GM21526 (cell line): ENCODE results near the gene CEACAM19.
"Not testable (repeated sequence)": the region's sequence is repeated elsewhere in the genome, so short reads cannot be mapped to it uniquely, and the experiment has no call there.

Experiments used
- ATAC-seq: cut with Tn5 transposase; IDR thresholded peaks from one replicate; pipeline ENCODE4 v1.9.1; 2021; ENCODE audit warnings: moderate library complexity; ENCODE audit not compliant: unreplicated experiment, low FRiP score

The CEACAM19 gene, protein sequence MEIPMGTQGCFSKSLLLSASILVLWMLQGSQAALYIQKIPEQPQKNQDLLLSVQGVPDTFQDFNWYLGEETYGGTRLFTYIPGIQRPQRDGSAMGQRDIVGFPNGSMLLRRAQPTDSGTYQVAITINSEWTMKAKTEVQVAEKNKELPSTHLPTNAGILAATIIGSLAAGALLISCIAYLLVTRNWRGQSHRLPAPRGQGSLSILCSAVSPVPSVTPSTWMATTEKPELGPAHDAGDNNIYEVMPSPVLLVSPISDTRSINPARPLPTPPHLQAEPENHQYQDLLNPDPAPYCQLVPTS

DNA sequence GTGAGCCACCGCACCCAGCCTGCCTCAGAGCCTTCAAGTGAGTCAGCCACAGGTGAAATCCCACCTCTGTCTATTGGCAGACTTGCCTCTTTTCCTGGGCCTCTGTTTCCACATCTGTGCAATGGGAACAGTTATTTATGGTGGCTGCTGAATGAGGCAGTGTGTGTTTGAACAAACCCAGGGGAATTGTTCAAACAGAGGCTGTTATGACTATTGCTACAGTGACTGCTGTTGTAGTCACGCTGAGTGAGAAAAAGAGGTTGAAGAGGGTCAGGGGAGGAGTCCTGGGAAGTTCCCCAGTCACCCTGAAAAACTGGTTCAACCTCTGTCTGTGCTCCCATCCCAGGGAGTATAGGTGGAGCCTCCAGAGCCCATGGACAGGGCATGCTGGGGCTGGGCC is at the start of gene CEACAM19:
Gene CEACAM19, plus strand, starts transcription at position 83 of the 400 bp plus-strand sequence. CDS start 450 bp downstream, outside the sequence.
- no peak for ATAC-seq

DNA sequence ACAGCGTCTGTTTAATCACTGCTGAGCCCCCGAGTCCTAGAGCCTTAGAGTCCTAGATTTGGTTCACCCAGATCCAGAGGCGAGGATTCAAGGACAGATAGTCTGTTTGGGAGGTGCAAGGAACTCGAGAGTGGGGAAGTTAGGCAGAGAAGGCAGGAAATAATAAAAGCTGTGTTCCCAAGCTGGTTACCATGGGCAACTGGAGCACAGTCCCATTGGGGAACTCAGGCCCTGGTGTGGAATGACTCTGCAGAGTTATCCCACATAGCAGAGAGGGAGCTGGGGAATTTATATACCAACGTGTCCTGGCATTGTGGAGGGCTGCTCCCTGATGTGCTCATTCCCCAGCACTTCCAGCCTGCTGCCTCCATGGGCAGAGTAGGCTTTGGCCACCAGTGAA is 48.2 kb upstream of the CEACAM19 start:
- no peak for ATAC-seq

DNA sequence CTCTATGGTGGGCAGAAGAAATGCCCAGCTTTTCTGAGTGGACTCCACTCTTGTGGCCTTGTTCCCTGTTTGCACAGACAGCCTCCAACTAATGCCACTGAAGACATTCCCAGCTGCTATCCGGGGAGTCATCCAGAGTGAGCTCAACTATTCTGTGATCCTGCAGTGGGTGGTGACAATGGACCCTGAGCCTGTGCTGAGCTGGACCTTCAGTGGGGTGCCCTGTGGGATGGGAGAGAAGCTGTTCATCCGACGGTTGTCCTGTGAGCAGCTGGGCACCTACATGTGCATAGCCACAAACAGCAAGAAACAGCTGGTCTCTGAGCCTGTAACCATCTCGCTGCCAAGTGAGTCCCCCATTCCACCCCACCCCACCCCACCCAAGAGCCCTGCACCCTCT is 47.7 kb upstream of the CEACAM19 start:
- ATAC-seq: no peak

DNA sequence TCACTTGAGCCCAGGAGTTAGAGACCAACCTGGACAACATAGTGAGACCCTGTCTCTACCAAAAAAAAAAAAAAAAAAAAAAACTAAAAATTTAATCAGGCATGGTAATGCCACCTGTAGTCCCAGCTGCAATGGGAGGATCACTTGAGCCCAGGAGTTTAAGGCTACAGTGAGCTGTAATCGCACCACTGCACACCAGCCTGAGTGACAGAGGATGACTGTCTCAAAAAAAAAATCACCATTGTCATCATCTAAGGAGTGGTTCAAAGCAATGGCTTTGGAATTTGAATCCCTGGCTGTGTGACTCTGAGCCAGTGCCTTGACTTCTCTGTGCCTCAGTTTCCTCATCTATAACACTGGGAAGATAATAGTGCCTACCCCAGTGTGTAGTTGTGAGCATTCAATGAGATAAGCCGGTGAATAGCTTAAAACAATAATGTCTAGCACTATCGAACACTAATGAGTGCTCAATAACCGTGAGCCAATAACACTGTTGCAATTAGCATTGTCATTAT is 46.4 kb upstream of the CEACAM19 start:
- no peak for ATAC-seq

DNA sequence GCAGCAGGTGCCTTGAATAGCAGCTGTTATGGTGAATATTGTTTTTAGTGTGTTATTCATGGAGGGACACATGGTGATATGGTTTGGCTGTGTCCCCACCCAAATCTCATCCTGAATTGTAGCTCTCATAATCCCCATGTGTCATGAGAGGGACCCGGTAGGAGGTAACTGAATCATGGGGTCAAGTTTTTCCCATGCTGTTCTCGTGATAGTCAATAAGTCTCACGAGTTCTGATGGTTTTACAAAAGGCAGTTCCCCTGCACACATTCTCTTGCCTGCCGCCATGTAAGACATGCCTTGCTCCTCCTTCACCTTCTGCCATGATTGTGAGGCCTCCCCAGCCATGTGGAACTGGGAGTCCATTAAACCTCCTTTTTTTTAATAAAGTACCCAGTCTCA is 45.6 kb upstream of the CEACAM19 start:
- ATAC-seq: not testable (repeated sequence)

DNA sequence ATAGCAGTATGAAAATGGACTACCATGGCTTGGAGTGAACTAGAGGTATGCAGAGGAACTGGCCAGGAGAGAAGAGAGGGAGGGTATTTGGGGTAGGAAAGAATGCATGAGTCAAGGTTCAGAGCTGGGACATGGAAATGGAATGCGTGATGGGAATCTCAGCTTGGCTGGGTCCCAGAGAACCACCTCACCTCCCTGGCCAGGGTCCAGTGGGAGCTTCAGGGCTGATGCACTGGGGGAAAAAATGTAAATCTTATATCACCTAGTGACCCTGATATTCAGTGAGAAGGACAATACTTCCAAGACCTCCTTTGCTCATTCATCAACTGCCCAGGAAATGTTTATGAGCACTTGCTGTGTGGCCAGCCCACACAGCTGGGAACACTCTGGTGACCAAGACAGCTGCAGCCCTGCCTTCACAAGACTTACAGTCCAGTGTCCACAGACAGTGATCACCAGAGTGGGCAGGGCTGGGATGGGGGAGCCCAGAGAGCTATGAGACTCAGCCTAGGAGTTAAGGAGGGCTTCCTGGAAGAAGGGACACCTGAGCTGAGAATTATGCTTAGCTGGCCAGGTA is 45.1 kb upstream of the CEACAM19 start:
- ATAC-seq: no peak

DNA sequence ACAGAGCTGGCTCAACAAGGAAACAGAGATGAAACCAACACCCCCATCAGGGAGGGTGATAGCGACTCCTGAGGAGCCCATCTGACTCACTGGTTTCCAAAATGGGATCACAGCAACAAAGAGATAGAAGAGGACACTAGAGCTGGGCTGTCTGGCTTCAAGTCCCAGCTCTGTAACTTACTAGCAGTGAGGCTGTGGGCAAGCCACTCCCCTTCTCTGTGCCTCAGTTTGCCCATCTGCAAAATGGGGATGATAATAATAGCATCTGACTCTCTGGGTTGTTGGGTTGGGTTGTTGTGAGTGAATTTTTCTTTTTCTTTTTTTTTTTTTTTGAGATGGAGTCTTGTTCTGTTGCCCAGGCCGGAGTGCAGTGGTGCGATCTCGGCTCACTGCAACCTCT is 43.7 kb upstream of the CEACAM19 start:
- no peak for ATAC-seq

DNA sequence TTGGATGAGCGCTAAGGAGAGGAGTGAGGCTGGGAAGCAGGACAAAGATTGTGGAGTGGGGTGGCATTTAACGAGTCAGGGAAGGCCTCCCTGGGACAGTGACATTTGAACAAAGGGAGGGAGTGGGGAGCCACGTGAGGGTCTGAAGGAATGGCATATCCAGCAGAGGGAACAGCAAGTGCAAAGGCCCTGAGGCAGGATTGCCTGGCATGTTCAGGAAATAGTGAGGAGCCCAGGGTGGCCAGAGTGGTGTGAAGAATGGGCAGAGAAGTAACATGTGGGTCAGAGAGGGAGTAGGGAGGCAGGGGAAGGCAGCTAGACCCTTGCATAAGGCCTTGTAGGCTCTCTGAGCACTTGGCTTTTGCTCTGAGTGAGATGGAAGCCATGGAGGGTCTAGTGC is 42.5 kb upstream of the CEACAM19 start:
- no peak for ATAC-seq

DNA sequence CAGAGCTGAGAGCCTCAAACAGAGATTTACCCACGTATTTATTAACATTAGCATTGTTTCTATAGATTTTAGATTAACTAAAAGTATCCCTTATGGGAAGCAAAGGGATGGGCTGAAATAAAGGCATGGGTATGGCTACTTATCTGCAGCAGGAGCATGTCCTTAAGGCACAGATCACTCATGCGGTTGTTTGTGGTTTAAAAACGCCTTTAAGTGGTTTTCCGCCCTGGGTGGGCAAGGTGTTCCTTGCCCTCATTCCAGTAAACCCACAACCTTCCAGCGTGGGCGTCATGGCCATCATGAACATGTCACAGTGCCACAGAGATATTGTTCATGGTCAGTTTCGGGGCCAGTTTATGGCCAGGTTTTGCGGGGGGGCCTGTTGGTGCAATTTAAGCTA is 39.7 kb upstream of the CEACAM19 start:
- ATAC-seq: not testable (repeated sequence)

DNA sequence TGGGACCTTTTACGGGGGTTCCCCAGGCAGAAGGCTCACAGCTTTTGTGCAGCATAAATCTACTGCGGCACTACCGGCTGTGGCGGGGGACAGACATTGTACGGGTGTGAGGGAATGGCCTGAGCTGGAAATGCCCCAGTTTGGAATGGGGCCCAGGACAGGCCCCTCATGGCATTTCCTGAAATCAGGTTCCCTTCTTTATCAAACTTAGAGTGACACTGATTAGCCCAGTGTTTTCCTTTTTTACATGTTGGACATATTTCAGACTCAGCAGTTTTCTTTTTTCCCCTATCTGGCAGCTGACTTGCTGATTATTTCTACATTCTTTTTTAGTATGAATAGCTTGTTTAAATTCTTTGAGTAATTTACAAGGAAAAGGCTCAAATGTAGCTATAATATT is 37.2 kb upstream of the CEACAM19 start:
- ATAC-seq: not testable (repeated sequence)

DNA sequence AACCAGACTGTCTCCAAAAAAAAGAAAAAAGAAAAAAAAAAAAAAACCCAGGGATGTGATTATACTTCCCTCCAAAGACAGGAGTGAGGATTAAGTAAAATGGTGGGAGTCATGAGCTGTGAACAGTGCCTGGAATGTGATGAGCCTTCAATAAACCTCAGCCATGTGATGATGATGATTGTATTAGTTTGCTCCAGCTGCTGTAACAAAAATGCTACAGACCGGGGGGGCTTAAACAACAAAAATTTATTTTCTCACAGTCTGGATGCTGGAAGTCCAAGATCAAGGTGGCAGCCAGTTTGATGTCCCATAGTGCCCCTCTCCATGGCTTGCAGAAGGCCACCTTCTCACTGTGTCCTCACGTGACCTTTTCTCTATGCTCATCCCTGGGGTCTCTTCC is 36.5 kb upstream of the CEACAM19 start:
- ATAC-seq: no peak

DNA sequence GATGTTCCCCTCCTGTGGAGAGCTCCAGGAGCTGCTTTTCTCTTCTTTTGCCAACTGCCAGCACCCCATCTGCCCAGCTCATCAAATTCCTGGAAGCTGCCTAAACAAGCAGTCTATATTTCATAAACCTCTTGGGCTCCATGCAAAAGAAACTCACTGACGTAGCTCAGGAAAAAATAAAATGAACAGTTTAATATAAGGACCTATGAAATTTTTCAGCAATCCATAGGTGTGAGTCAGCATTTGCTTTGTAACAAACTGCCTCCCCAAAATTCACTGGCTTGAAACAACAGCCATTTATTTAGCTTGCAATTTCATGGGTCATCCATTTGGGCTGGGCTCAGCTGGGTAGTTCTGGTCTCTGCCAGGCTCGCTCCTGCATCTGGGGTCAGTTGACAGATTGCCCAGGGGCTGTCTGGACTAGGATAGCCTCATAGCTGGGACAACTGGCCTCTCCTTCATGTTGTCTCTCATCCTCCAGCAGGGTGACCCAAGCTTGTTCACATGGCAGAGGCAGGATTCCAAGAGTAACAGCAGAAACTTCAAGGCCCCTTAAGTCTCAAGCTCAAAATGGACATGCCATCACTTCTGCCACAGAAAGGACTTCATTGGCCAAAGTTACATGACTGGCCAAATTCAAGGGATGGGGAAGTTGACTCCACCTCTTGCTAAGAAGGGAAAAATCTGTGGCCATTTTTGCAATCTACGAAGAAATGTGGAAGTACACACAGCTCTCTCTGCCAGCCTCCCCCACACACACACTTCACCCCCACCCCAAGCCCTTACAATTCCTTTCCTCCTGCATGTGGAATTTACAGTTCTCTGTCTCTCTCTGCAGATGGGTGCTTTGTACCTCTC is 35.5 kb upstream of the CEACAM19 start:
- no peak for ATAC-seq

DNA sequence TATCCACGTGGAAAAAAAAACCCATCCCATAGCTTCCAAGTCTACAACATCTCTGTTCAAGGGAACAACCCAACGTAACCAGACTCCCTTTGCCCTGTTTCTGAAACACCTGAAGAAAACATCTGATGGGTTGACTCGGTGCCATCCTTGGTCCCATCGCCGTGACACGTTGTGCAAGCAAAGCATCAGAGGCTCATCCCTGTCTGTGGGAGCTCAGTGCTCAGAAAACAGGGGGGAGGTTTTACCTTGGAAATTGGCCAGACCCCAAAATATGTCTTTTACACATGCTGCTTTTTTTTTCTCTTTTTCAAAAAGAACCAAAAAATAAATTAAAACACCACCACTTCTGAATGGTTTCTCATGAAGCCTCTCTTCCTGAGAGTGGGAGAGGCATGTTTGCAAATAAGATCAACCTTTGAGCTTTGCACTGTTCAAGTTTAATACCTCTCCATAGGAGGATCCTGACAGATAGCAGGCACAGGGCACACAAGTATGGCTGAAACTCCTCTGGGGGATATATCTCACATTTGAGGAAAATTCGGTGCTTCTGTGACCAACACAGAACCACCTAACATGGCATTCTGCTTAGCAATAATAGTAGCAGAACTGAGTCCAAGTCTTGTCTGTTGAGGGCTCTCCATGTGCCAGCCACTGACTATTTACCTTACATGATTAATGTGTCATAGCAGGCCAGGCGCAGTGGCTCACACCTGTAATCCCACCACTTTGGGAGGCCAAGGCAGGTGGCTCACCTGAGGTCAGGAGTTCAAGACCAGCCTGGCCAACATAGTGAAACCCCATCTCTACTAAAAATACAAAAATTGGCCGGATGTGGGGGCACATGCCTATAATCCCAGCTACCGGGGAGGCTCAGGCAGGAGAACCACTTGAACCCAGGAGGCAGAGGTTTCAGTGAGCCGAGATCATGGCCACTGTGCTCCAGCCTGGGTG is 34.6 kb upstream of the CEACAM19 start:
- no peak for ATAC-seq

DNA sequence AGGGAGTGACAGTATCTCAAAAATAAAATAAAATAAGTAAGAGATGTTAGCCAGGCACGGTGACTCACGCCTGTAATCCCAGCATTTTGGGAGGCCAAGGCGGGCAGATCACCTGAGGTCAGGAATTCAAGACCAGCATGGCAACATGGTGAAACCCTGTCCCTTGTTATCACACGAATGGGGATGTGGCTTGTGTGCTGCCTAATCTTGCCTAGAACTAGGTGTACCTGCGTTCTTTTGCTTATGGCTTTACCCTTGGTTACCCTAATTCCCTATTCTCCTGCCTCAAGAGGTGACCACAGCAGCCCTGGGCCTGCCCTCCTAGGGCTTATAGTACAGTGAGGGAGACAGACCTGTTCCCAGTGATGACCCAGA is 33.9 kb upstream of the CEACAM19 start:
- ATAC-seq: no peak

DNA sequence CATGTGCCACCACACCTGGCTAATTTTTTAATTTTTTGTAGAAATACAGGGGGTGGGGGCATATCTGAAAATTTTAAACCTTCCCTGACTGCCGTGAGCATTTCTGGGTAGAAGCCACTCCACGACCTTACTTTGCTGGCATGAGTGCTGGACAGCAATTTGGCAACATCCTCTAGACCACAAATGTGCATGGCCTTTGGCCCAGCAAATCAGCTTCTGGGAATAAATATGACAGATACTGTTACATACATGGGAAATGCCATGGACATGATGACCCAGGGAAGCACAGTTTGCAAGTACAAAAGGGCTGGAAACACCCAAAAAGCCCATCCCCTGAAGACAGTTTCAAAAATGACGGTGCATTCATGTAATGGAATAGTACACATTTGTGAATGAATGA is 30.8 kb upstream of the CEACAM19 start:
- ATAC-seq: no peak

DNA sequence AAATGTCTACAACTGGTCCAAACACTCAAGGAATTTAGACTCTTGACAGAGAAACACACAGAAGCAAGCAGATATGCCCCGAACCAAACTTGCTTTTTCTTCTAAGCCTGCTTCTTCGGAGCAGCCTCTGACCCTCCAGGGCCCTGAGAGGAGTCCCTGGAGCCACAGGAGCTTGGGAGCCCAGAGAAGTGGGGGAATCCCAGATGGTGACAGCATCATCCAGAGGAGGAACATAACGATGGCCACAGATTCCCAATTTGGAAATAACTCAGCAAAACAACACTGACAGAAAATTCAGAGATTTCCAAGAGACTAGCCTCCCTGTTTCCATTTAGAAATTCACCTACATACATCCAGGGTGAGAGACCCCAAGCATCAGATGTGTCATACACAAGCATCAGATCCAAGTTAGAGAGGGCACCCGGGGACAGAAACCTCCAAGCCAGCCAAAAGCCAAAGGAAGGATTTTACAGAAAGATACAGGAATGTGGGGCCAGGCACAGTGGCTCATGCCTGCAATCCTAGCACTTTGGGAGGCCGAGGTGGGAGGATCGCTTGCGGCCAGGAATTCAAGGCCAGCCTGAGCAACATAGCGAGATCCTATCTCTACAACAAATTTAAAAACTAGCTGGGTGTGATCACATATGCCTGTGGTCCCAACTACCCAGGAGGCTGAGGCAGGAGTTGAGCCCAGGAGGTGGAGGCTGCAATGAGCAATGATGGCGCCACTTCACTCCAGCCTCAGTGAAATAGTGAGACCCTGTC is 29.6 kb upstream of the CEACAM19 start:
- ATAC-seq: no peak

DNA sequence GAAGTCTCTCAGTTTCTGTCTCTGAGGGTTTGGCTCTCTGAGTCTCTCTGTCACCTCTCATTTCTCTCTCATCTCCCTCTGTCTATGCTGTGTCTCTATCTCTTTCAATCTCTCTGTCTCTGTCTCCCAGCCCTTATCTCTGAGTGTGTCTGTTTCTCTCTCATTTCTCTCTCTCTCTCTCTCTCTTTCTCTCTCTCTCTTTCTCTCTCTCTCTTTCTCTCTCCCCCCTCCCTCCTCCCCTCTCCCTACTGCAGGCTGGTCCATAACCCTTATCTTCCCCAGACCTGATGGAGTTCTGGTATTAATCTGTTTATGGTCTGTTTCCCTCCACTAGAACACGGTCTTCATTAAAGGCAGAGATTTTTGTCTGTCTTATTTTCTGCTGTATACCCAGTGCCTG is 28.9 kb upstream of the CEACAM19 start:
- no peak for ATAC-seq

DNA sequence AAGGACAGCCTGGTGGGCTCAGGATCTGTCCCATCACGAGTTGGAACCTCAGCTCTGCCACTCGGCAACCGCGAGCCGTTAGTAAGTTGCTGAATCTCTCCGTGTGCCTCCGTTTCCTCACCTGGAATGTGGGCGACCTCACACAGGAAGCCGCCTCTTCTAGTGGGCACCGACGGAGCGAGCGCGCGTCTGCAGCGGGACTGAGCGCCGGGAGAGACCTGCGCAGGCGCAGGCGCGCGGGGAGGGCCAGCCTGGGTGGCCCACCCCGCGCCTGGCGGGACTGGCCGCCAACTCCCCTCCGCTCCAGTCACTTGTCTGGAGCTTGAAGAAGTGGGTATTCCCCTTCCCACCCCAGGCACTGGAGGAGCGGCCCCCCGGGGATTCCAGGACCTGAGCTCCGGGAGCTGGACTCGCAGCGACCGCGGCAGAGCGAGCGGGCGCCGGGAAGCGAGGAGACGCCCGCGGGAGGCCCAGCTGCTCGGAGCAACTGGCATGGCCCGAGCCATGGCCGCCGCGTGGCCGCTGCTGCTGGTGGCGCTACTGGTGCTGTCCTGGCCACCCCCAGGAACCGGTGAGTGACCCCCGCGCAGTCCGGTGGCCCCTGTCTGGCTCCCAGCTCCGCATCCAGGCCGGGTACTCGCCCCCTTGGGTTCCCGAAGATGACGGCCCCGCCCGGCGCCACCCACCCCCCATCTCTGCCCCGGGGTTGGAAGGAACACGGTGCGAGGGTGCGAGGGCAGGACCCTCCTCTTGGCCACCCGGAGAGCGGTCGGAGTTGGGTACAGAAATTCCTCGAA is 27.5 kb upstream of the CEACAM19 start, which contains the start of gene PVR:
Gene PVR, plus strand, starts transcription at position 306 of the 797 bp plus-strand sequence. Its CDS starts 187 bp downstream, at position 493.
- ATAC-seq: no peak
